ENCODE results near the gene CCDC177. TPM values are rescaled to one million over a fixed set of nuclear protein-coding genes. Genes with fewer than 3 reads are reported as not detected.

The CCDC177 gene
- total and polyA plus RNA-seq, 9 of the 15 experiments (the other 6 are each of a cell fraction or from before 2014, with no cell fraction given): not detected

DNA sequence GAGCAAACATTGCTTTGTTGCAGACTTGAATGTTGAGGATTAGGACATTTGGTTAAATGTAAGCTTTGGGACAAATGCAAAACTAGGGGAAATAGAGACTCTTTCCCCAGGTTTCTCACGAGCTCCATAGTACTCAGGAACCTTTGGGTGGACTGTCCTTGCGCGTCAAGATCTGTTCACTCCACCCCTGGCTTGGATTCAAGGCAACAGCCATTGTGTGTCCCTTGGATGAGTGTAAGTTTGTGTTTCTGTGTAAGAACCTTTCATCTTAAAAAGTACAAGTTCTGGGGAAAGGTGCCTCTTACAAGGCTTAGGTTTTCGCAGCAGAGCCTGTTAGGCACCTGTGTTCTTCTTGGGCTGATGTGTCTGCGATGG is 40.4 kb upstream of the CCDC177 start:
- ChIA-PET POLR2A (no interaction called here), CTCF (ENCODE audit: low intra/inter-chr PET ratio) (no interaction called here)
- Histone ChIP-seq H4K20me1 (replicated peaks; ENCODE audit: control insufficient read depth, insufficient read depth, low read length) (0 out of 2 replicates have a peak, but pooled peaks cover 2% of the 10 kb centered on the region), H3K27me3 (ENCODE audit: control insufficient read depth in 2 of 2, insufficient read depth in 2 of 2, low read length in 2 of 2) (no peaks in the 10 kb centered on the region), H3K9ac (ENCODE audit: insufficient read depth in 1 of 2, low read depth in 2 of 2, low read length in 2 of 2) (peak overlapping the region; percentile 56 to 81; a peak in 3 of 4 replicates), H3K4me3 (peak overlapping the region; percentile 28), H3K4me2 (ENCODE audit: insufficient read depth, low read length) (peak overlapping the region; percentile 77), H3K9me3 (replicated peaks; ENCODE audit: control insufficient read depth, insufficient read depth, low read depth, low read length) (no peaks in the 10 kb centered on the region), H3K4me1 (replicated peaks in 1 of 2; ENCODE audit: control insufficient read depth in 2 of 2, insufficient read depth in 2 of 2, low read length in 2 of 2) (peaks cover 20 to 60% of the 10 kb centered on the region in 2 experiments), H3K36me3 (ENCODE audit: control insufficient read depth, insufficient read depth, low read length) (peaks cover 37% of the 10 kb centered on the region; the same call in 2 of the 3 replicates), H3K9me1 (ENCODE audit: control insufficient read depth, insufficient read depth, low read length) (no peaks in the 10 kb centered on the region), H2AFZ (ENCODE audit: low read depth, low read length) (peak overlapping the region; percentile 49; the same call in 1 of the 2 replicates), H3K79me2 (ENCODE audit: control insufficient read depth, insufficient read depth, low read length) (peaks cover 88% of the 10 kb centered on the region), H3K27ac (ENCODE audit: extremely low read depth, low read depth, low read length) (peak overlapping the region; percentile 70)
- FAIRE-seq (no peak), ATAC-seq (peak; percentile 1; the same call in 1 of the 3 replicates), DNase-seq (ENCODE audit: extremely low read depth in 1 of 4, low spot score in 3 of 4) (peak in 1 of 4 experiments; percentile 17)
- in situ Hi-C loops (cut with MboI): no loop called here
- TF ChIP-seq, protein P1, sequence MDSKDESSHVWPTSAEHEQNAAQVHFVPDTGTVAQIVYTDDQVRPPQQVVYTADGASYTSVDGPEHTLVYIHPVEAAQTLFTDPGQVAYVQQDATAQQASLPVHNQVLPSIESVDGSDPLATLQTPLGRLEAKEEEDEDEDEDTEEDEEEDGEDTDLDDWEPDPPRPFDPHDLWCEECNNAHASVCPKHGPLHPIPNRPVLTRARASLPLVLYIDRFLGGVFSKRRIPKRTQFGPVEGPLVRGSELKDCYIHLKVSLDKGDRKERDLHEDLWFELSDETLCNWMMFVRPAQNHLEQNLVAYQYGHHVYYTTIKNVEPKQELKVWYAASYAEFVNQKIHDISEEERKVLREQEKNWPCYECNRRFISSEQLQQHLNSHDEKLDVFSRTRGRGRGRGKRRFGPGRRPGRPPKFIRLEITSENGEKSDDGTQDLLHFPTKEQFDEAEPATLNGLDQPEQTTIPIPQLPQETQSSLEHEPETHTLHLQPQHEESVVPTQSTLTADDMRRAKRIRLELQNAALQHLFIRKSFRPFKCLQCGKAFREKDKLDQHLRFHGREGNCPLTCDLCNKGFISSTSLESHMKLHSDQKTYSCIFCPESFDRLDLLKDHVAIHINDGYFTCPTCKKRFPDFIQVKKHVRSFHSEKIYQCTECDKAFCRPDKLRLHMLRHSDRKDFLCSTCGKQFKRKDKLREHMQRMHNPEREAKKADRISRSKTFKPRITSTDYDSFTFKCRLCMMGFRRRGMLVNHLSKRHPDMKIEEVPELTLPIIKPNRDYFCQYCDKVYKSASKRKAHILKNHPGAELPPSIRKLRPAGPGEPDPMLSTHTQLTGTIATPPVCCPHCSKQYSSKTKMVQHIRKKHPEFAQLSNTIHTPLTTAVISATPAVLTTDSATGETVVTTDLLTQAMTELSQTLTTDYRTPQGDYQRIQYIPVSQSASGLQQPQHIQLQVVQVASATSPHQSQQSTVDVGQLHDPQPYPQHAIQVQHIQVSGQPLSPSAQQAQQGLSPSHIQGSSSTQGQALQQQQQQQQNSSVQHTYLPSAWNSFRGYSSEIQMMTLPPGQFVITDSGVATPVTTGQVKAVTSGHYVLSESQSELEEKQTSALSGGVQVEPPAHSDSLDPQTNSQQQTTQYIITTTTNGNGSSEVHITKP (IDR thresholded peaks at IDR 0.05; ENCODE audit: partially characterized antibody): peak; percentile 19
- no peak for TF ChIP-seq TCF7L2 (IDR thresholded peaks at IDR 0.05; ENCODE audit: low read depth, low read length)
- WGBS (ENCODE audit: insufficient coverage, low coverage, missing lambda C conversion rate): 38% methylated on average over 5 of the region's 5 CpGs
- no TSS peak for BruUV-seq (replicated peaks)
- intact Hi-C loops (cut with micrococcal nuclease): no loop called here
